ENCODE results near the gene SPINT4.
"Not testable (repeated sequence)": the region's sequence is repeated elsewhere in the genome, so short reads cannot be mapped to it uniquely, and the experiment has no call there.

The SPINT4 gene

GRCh38 chr20:45722047-45722446 is at the start of gene SPINT4:
SPINT4 (plus strand) TSS chr20:45722347; CDS start chr20:45722368, 21 bp downstream.
- no peak for DNase-seq (ENCODE audit: low read depth in 2 of 2)

- no peak for DNase-seq (ENCODE audit: low read depth in 2 of 2)
Observed at GRCh38 chr20:45672765-45673164, 49.4 kb upstream of the SPINT4 start.

DNA sequence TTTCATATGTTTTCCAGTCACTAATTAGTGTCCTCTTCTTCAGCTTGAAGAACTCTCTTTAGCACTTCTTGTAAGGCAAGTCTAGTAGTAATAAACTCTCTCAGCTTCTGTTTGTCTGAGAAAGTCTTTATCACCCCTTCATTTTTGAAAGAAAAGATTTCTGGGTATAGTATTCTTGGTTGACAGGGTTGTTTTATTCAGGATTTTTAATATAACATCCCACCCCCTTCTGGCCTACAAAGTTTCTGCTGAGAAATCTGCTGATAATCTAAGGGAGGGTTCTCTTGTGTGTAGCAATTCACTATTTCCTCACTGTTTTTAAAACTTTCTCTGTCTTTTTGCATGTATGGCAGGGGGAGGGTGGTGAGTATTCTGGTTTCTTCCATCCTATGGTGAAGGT is 42.5 kb upstream of the SPINT4 start:
- DNase-seq (ENCODE audit: low read depth in 2 of 2): no peak

DNA sequence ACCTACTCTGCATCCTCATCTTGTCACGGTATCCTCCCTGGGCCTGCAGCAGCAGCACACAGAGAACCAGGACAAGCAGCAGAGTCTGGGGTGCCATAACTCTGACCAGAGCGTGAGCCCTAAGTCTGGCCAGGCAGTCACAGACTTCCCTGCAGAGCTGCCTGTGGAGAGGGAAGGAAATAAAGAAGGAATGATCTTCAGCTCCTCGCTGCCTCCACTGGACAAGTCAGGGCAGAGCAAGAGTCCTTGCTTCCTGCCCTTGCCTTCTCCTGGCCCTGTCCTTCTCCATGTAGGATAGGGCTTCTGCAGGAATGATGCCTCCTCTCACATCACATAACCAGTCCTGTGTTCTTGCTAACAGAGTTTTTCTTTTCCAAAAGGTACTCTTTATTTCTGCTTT is 36.3 kb upstream of the SPINT4 start:
- no peak for DNase-seq (ENCODE audit: low read depth in 2 of 2)

GRCh38 chr20:45693346-45693745 is 28.8 kb upstream of the SPINT4 start:
- DNase-seq (ENCODE audit: low read depth in 2 of 2): not testable (repeated sequence)

GRCh38 chr20:45695496-45695895 is 26.7 kb upstream of the SPINT4 start:
- no peak for DNase-seq (ENCODE audit: low read depth in 2 of 2)

DNA sequence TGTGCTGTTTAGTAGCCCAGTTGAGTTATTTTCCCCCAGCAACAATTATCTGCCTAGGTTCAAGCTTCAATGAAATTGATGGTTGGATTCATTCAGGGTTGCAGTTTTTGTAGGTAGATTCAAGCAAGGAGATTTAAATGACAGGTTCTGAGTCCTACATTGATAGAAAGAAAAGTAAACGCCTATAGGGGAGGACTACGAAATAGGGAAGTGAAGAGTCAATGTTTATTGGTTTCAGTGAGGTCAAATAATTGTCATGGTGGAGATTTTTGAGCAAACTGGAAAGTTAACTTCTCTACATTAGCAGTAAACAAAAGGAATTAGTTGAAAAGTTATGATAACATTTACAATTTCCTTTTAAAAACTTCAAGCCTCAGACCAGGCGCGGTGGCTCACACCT is 21.0 kb upstream of the SPINT4 start:
- no peak for DNase-seq (ENCODE audit: low read depth in 2 of 2)

DNA sequence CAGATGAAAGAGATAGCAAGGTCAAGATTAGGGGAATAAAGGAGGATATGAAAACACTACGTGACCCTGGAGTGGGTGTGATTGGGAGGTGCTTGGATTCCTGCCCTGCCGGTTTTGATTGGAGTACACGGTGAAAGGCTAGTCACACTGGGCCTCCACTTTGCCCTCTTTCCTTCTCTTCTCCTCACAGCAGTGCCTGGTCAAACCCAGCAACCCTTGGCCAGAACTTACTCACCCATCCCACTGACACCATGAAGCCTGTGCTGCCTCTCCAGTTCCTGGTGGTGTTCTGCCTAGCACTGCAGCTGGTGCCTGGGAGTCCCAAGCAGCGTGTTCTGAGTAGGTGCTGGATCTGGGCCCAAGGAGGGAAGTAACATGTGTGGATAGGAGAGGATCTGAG is 20.3 kb upstream of the SPINT4 start, which contains the start of gene WFDC13:
Gene WFDC13, plus strand, starts transcription at position 166 of the 400 bp plus-strand sequence. Its CDS starts 86 bp downstream, at position 252.
- no peak for DNase-seq (ENCODE audit: low read depth in 2 of 2)

GRCh38 chr20:45704969-45705637 is 17.0 kb upstream of the SPINT4 start, which contains the start of gene WFDC10B:
WFDC10B (minus strand) TSS chr20:45705019; CDS start chr20:45685992, 19,027 bp downstream.
- no peak for DNase-seq (ENCODE audit: low read depth in 2 of 2)

- DNase-seq (ENCODE audit: low read depth in 2 of 2): not testable (repeated sequence)
Observed at GRCh38 chr20:45716141-45716688, 5.9 kb upstream of the SPINT4 start.

DNA sequence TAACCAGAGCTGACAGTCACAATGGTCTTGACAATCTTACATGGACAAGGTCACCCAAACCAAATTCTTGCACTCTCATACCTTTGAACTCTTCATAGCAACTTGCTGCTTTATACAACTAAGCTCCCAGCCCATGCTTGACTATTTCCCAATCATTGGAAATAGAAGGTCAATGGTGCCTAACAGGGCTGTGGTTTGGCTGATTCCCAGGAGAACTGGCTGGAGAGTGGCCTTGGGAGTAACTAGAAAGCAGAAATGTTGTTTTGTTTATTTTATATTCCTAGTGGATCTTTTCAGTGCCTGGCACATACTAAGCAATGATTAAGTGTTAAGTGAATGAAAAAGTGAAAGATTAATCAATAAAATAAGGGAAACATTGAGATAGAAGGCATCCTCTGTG is 3.0 kb downstream of the SPINT4 start:
- DNase-seq (ENCODE audit: low read depth in 2 of 2): no peak

DNA sequence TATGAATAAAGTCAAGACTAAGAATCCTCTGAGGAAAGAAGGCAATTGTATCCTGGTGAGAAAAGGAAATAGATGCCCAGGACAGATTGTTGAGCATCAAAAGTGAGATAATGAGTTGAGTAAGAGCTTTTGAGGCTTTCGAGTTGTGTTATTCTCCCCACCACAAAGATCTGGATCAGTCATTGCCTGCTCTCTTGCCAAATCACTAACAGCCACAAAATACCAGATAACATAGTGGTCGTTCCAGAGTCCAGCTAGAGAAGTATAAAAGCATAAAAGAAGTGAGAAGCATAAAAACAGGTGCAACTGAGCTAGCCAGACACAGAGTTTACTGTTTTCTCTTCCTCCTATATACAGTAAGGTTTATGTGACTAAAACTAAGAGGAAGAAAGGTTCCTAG is 4.9 kb downstream of the SPINT4 start:
- DNase-seq (ENCODE audit: low read depth in 2 of 2): no peak

DNA sequence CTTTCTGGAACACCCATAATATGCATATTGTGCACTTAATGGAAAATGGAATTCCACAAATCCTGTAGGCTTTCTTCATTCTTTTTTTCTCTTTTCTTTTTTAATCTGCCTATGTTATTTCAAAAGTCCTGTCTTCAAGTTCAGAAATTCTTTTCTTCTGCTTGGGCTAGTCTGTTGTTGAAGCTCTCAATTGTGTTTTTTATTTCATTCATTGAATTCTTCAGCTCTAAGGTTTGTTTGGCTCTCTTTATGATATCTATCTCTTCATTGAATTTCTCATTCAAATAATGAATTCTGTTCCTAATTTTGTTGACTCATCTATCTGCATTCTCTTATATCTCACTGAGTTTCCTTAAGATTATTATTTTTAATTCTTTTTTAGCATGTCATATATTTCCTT is 10.1 kb downstream of the SPINT4 start:
- no peak for DNase-seq (ENCODE audit: low read depth in 2 of 2)

DNA sequence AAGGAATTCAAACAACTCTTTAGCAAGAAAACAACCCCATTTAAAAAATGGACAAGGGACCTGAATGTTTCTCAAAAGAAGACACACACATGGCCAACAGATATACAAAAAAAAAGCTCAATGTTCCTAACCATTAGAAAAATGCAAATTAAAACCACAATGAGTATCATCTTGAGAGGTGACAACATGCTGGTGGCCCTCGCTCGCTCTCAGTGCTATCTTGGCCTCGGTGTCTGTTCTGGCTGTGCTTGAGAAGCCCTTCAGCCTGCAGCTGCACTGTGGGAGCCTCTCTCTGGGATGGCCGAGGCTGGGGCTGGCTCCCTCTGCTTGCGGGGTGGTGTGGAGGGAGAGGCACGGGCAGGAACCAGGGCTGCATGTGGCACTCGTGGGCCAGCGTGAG is 13.4 kb downstream of the SPINT4 start:
- no peak for DNase-seq (ENCODE audit: low read depth in 2 of 2)

- DNase-seq (ENCODE audit: low read depth in 2 of 2): no peak
Observed at GRCh38 chr20:45735988-45736387, 13.8 kb downstream of the SPINT4 start.

- no peak for DNase-seq (ENCODE audit: low read depth in 2 of 2)
Observed at GRCh38 chr20:45742596-45742995, 20.4 kb downstream of the SPINT4 start.

DNA sequence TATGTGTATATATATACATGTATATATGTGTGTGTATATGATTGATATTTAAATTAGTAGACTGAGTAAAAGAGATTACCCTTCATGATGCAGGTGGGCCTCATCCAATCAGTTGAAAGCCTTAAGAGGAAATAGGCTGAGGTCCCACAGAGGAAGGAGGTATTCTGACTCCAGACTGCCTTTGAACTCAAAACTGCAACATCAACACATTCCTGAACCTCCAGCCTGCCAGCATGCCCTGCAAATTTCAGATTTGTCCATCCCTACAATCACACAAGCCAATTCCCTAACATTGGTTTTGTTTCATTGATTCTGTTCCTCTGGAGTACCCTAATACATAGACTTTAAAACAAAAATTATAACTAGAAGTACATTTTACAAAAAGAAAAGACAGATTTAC is 22.9 kb downstream of the SPINT4 start:
- no peak for DNase-seq (ENCODE audit: low read depth in 2 of 2)

DNA sequence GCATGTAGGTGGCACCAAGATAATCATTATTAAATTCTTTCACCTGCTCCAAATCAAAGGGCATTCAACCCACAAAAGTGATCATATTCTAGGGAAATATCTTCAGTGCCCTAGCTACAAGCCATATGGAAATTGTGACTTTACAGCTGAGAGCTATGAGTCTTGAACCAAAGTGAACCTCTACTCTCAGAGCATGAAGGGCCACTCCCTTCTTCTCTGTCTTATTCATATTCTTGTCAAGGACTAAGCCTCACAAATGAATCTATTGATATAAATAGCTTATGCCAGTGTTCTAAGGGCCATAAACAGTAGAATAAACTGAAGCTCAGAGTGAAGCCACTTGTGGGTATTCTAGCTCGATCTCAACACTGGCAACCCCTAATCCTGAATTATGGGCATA is 29.6 kb downstream of the SPINT4 start:
- no peak for DNase-seq (ENCODE audit: low read depth in 2 of 2)

DNA sequence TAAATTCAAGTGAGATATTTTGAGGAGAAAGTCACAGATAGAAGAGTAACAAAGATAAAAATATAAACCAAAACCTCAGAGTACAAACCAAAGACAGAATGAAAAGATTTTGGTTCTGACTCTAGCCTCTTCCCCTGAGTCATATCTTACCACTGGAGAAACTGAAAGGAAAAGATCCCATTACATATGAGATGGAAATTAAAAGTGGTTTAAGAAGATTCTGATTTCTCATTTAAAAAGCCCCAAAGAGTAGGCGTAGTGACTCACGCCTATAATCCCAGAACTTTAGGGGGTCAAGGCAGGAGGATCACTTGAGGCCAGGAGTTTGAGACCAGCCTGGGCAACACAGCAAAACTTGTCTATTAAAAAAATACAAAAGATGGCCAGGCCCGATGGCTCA is 30.6 kb downstream of the SPINT4 start:
- DNase-seq (ENCODE audit: low read depth in 2 of 2): no peak

DNA sequence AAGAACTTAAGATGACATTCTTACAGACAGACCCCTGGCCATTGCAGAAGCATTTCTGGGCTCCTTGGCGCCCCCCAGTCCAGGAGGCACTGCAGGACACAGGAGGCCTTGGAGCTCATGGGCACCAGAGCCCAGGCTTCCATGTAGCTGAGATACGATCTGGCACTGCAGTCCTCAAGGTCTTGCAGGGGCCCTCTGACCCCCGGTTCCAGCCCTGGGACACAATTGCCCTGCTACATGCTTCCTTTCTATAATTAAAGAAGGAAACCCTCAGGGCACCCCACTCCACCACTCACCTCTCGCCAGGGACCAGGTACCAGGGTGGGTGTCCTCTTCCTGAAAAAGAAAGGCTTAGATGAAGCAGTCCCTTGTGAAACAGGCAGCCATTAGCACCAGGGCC is 35.9 kb downstream of the SPINT4 start:
- no peak for DNase-seq (ENCODE audit: low read depth in 2 of 2)

DNA sequence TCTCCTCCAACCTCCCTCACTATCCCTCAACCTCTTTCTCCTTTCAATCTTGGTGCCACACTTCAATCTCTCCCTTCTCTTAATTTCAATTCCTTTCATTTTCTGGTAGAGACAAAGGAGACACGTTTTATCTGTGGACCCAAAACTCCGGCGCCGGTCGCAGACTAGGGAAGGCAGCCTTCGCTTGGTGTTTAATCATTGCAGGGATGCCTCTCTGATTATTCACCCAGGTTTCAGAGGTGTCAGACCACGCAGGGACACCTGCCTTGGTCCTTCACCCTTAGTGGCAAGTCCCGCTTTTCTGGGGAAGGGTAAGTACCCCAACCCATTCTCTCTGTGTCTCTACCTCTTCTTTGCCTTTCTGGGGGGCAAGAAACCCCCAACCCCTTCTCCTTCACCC is 37.8 kb downstream of the SPINT4 start:
- DNase-seq (ENCODE audit: low read depth in 2 of 2): not testable (repeated sequence)

DNA sequence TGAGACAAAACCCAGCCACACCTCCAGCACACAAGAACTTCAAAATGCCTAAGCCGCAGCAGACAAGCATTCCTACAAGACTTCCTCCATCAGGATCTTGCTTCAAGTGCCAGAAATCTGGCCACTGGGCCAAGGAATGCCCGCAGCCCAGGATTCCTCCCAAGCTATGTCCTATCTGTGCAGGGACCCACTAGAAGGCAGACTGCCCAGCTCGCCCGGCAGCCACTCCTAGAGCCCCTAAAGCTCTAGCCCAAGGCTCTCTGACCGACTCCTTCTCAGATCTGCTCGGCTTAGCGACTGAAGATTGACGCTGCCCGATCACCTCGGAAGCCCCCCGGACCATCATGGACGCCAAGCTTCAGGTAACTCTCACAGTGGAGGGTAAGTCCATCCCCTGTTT is 39.8 kb downstream of the SPINT4 start:
- DNase-seq (ENCODE audit: low read depth in 2 of 2): not testable (repeated sequence)

DNA sequence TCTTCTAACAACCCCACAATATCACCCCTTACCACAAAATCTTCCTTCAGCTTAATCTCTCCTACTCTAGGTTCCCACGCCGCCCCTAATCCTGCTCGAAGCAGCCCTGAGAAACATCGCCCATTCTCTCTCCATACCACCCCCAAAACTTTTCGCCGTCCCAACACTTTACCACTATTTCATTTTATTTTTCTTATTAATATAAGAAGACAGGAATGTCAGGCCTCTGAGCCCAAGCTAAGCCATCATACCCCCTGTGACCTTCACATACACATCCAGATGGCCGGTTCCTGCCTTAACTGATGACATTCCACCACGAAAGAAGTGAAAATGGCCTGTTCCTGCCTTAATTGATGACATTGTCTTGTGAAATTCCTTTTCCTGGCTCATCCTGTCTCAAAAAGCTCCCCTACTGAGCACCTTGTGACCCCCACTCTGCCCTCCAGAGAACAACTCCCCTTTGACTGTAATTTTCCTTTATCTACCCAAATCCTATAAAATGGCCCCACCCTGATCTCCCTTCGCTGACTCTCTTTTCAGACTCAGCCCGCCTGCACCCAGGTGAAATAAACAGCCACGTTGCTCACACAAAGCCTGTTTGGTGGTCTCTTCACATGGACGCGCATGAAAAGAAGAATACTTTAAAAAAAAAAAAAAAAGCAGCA is 42.6 kb downstream of the SPINT4 start:
- not testable (repeated sequence) for DNase-seq (ENCODE audit: low read depth in 2 of 2)

All from stimulated activated CD8-positive, alpha-beta memory T cell treated with anti-CD3 and anti-CD28 coated beads, Interleukin-7, amount 100 ng/mL, for 1 hour (primary cell).